ENCODE data around the gene CAPN10. TPM values are rescaled to one million over a fixed set of nuclear protein-coding genes. Genes with fewer than 3 reads are reported as not detected.

The CAPN10 gene
- polyA plus RNA-seq, 3 donors: 30.9 to 37.6 (median 34.7) TPM

GRCh38 chr2:240637116-240637900 is 50.8 kb downstream of the CAPN10 start:
- DNase-seq: no peak

GRCh38 chr2:240637901-240638345 is 51.4 kb downstream of the CAPN10 start:
- no peak for DNase-seq

GRCh38 chr2:240638512-240639160 is 52.1 kb downstream of the CAPN10 start:
- no peak for DNase-seq

GRCh38 chr2:240639566-240639965 is 53.0 kb downstream of the CAPN10 start:
- DNase-seq: no peak

GRCh38 chr2:240640939-240641338 is 54.4 kb downstream of the CAPN10 start:
- no peak for DNase-seq

GRCh38 chr2:240642061-240642805 is 55.7 kb downstream of the CAPN10 start:
- no peak for DNase-seq

GRCh38 chr2:240642806-240643092 is 56.2 kb downstream of the CAPN10 start:
- DNase-seq: no peak

- no peak for DNase-seq
Observed at GRCh38 chr2:240643093-240643810, 56.7 kb downstream of the CAPN10 start.

- no peak for DNase-seq
Observed at GRCh38 chr2:240643811-240644150, 57.2 kb downstream of the CAPN10 start.

GRCh38 chr2:240644171-240644651 is 57.7 kb downstream of the CAPN10 start:
- DNase-seq: no peak

- no peak for DNase-seq
Observed at GRCh38 chr2:240644859-240645301, 58.3 kb downstream of the CAPN10 start.

GRCh38 chr2:240645346-240645745 is 58.8 kb downstream of the CAPN10 start:
- no peak for DNase-seq

GRCh38 chr2:240645801-240646175 is 59.3 kb downstream of the CAPN10 start:
- no peak for DNase-seq

GRCh38 chr2:240646176-240646899 is 59.8 kb downstream of the CAPN10 start:
- no peak for DNase-seq

GRCh38 chr2:240646900-240647502 is 60.5 kb downstream of the CAPN10 start:
- no peak for DNase-seq

- DNase-seq: no peak
Observed at GRCh38 chr2:240647503-240648154, 61.1 kb downstream of the CAPN10 start.

GRCh38 chr2:240648155-240648649 is 61.7 kb downstream of the CAPN10 start:
- no peak for DNase-seq
